ENCODE measurements around the gene HOXB8.

The HOXB8 gene

GRCh38 chr17:48596000-48596734, 18.9 kb downstream of the HOXB8 start:
- no peak for DNase-seq (ENCODE audit: low read depth, low spot score)

GRCh38 chr17:48595278-48595999, 19.7 kb downstream of the HOXB8 start:
- DNase-seq (ENCODE audit: low read depth, low spot score) = no peak

GRCh38 chr17:48594538-48595277, 20.4 kb downstream of the HOXB8 start:
- DNase-seq (ENCODE audit: low read depth, low spot score) = no peak

- DNase-seq (ENCODE audit: low read depth, low spot score) = no peak
Observed at GRCh38 chr17:48593840-48594537, 21.1 kb downstream of the HOXB8 start.

- no peak for DNase-seq (ENCODE audit: low read depth, low spot score)
Observed at GRCh38 chr17:48593126-48593829, 21.8 kb downstream of the HOXB8 start, which contains the start of gene HOXB5. Gene HOXB5 (minus strand): TSS chr17:48593779. CDS start chr17:48593682, 97 bp downstream.

- DNase-seq (ENCODE audit: low read depth, low spot score) = no peak
Observed at GRCh38 chr17:48592577-48592976, 22.5 kb downstream of the HOXB8 start.

GRCh38 chr17:48592057-48592514, 23.0 kb downstream of the HOXB8 start:
- no peak for DNase-seq (ENCODE audit: low read depth, low spot score)

- no peak for DNase-seq (ENCODE audit: low read depth, low spot score)
Observed at GRCh38 chr17:48591255-48592056, 23.6 kb downstream of the HOXB8 start.

- DNase-seq (ENCODE audit: low read depth, low spot score) = no peak
Observed at GRCh38 chr17:48590607-48591161, 24.4 kb downstream of the HOXB8 start.

GRCh38 chr17:48589831-48590606, 25.1 kb downstream of the HOXB8 start, which contains the start of gene HOXB3:
Gene HOXB3 (minus strand): TSS chr17:48590241. CDS start chr17:48552474, 37,767 bp downstream.
- no peak for DNase-seq (ENCODE audit: low read depth, low spot score)

- DNase-seq (ENCODE audit: low read depth, low spot score) = no peak
Observed at GRCh38 chr17:48589060-48589830, 25.8 kb downstream of the HOXB8 start.

GRCh38 chr17:48588528-48588927, 26.6 kb downstream of the HOXB8 start:
- no peak for DNase-seq (ENCODE audit: low read depth, low spot score)

GRCh38 chr17:48588074-48588415, 27.0 kb downstream of the HOXB8 start:
- no peak for DNase-seq (ENCODE audit: low read depth, low spot score)

- DNase-seq (ENCODE audit: low read depth, low spot score) = no peak
Observed at GRCh38 chr17:48587276-48588073, 27.6 kb downstream of the HOXB8 start.

GRCh38 chr17:48586355-48587258, 28.5 kb downstream of the HOXB8 start:
- no peak for DNase-seq (ENCODE audit: low read depth, low spot score)

GRCh38 chr17:48584223-48584741, 30.8 kb downstream of the HOXB8 start:
- DNase-seq (ENCODE audit: low read depth, low spot score) = no peak

All from iPS DF 19.7 (cell line).